ENCODE results near the gene MYCBPAP.

- TF ChIP-seq CTCF (conservative IDR thresholded peaks at IDR 0.05; ENCODE audit: low read depth, low read length) = no peak
- no peak for TF ChIP-seq EZH2 (IDR thresholded peaks at IDR 0.05; ENCODE audit: low read length, unreplicated experiment)
These were observed 69.9 kb downstream of the MYCBPAP start for GRCh38 chr17:50578173-50578572.

Measured in PC-3 (cell line).